ENCODE data around the gene GPN1. TPM values are rescaled to one million over a fixed set of nuclear protein-coding genes. Genes with fewer than 3 reads are reported as not detected.
A peak's percentile ranks its signal among the peaks of the same experiment; 100 is the strongest.
"Not testable (repeated sequence)": the region's sequence is repeated elsewhere in the genome, so short reads cannot be mapped to it uniquely, and the experiment has no call there.

Gene GPN1
- total RNA-seq, 1 donor from 2014 or later: 46.1 TPM

- Mint-ChIP-seq H3K4me1 (no peaks in the 10 kb centered on the region), H3K9me3 (no peaks in the 10 kb centered on the region), H3K27ac (ENCODE audit: unreplicated experiment) (no peak overlapping the region), H3K4me3 (no peak overlapping the region), H3K27me3 (ENCODE audit: low read depth) (no peaks in the 10 kb centered on the region), H3K36me3 (ENCODE audit: low read depth) (peaks cover 23% of the 10 kb centered on the region)
- TF ChIP-seq CTCF (conservative IDR thresholded peaks at IDR 0.05): no peak
- DNase-seq (ENCODE audit: low read depth, low spot score): no peak
Observed at GRCh38 chr2:27615316-27615715, 13.5 kb upstream of the GPN1 start.

DNA sequence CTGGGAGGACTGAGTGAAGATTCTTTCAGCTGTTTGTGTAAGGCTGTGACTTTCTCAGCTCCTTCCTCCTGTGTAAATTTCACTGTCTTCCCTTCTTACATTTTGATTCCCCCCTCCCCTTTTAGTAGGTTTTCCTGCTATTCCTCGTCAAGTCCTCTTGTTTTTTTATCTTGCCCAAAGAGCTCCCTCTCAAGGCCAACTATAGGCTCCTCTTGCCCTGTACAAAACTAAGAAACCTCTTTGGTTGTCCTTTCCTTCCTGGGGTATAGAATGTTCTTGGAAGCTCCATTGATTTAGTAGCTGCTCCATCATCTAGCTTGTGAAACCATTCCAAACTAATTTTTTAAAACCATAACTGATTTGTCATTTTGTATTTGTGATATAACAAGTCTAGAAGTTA, 7.3 kb upstream of the GPN1 start:
- Mint-ChIP-seq H3K4me3 (no peak overlapping the region), H3K9me3 (no peaks in the 10 kb centered on the region), H3K27me3 (ENCODE audit: low read depth) (no peaks in the 10 kb centered on the region), H3K4me1 (no peaks in the 10 kb centered on the region), H3K36me3 (ENCODE audit: low read depth) (peaks cover 22% of the 10 kb centered on the region), H3K27ac (ENCODE audit: unreplicated experiment) (peak overlapping the region; percentile 32)
- TF ChIP-seq CTCF (conservative IDR thresholded peaks at IDR 0.05): no peak
- no peak for DNase-seq (ENCODE audit: low read depth, low spot score)

DNA sequence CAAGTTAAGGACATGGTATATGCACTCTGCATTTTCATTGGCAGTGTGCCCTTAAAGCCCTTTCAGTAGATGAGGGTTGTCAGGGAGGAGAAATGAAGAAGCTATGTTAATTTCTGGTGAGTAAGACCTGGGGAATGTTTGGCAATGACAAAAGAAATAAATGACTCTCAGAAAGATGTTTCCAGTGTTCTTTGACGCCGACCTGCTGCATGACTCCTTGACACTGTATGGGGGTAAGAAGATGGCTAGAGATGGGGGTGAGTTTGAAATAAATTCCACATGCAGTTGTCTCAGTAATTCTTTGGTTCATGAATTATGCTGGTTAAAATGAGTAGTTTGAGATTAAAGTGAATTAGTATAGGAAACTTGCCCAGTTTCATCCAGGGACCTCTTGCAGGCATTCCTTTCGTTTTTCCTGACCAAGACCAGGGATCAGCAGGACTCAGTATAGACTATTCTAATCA, 5.9 kb upstream of the GPN1 start:
- Mint-ChIP-seq H3K4me1 (peaks cover 7% of the 10 kb centered on the region), H3K27ac (ENCODE audit: unreplicated experiment) (no peak overlapping the region)

GRCh38 chr2:27624943-27625342, 3.9 kb upstream of the GPN1 start:
- H3K4me3 Mint-ChIP-seq: no peak overlapping the region
- no peaks in the 10 kb centered on the region for H3K27me3 Mint-ChIP-seq (ENCODE audit: low read depth)
- DNase-seq (ENCODE audit: low read depth, low spot score): no peak
- peaks cover 10% of the 10 kb centered on the region for H3K4me1 Mint-ChIP-seq
- H3K27ac Mint-ChIP-seq (ENCODE audit: unreplicated experiment): no peak overlapping the region
- no peaks in the 10 kb centered on the region for H3K9me3 Mint-ChIP-seq
- TF ChIP-seq CTCF (conservative IDR thresholded peaks at IDR 0.05): no peak
- peaks cover 10% of the 10 kb centered on the region for H3K36me3 Mint-ChIP-seq (ENCODE audit: low read depth)

More for the DNA sequence above, 5.9 kb upstream of the GPN1 start:
- Mint-ChIP-seq H3K27me3 (ENCODE audit: low read depth) (no peaks in the 10 kb centered on the region), H3K36me3 (ENCODE audit: low read depth) (peaks cover 13% of the 10 kb centered on the region), H3K4me3 (no peak overlapping the region), H3K9me3 (no peaks in the 10 kb centered on the region)
- TF ChIP-seq CTCF (conservative IDR thresholded peaks at IDR 0.05): no peak
- DNase-seq (ENCODE audit: low read depth, low spot score): no peak

- H3K36me3 Mint-ChIP-seq (ENCODE audit: low read depth); H3K27me3 Mint-ChIP-seq (ENCODE audit: low read depth); DNase-seq (ENCODE audit: low read depth, low spot score); H3K27ac Mint-ChIP-seq (ENCODE audit: unreplicated experiment); H3K9me3 Mint-ChIP-seq: not testable (repeated sequence)
- Mint-ChIP-seq H3K4me3 (peak overlapping the region; percentile 56), H3K4me1 (peaks cover 10% of the 10 kb centered on the region)
Observed at GRCh38 chr2:27626323-27626722, 2.5 kb upstream of the GPN1 start.

DNA sequence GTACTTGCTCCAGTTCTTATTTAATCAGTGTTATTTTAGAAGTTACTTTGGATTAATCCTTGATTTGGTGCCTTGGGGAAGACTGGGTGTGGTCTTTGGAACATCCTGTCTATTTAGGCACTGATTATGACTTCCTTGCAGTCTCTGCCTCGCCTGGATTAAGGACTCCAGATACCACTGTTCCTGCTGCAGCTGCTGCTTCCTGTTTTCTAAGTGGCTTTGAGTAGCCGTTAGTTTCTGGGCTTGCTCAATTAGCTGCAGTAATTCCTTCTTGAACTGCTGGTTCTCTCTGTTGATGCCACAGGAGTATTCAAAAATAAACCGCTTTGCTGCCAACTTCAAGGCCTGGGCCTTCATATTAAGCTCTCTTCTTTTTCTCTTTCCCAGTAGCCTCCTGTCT, 1.9 kb upstream of the GPN1 start:
- H3K9me3 Mint-ChIP-seq; H3K4me3 Mint-ChIP-seq; DNase-seq (ENCODE audit: low read depth, low spot score); H3K27ac Mint-ChIP-seq (ENCODE audit: unreplicated experiment); H3K27me3 Mint-ChIP-seq (ENCODE audit: low read depth); H3K36me3 Mint-ChIP-seq (ENCODE audit: low read depth): not testable (repeated sequence)
- peaks cover 10% of the 10 kb centered on the region for H3K4me1 Mint-ChIP-seq

Data from neural crest cell (in vitro differentiated cells).